DMS79 (cell line): ENCODE measurements around the gene DNAL1.

ENCODE experiments used
- DNase-seq: peaks from one replicate; lab custom pipeline; 2025; lab: John Stamatoyannopoulos, UW

The DNAL1 gene

DNA sequence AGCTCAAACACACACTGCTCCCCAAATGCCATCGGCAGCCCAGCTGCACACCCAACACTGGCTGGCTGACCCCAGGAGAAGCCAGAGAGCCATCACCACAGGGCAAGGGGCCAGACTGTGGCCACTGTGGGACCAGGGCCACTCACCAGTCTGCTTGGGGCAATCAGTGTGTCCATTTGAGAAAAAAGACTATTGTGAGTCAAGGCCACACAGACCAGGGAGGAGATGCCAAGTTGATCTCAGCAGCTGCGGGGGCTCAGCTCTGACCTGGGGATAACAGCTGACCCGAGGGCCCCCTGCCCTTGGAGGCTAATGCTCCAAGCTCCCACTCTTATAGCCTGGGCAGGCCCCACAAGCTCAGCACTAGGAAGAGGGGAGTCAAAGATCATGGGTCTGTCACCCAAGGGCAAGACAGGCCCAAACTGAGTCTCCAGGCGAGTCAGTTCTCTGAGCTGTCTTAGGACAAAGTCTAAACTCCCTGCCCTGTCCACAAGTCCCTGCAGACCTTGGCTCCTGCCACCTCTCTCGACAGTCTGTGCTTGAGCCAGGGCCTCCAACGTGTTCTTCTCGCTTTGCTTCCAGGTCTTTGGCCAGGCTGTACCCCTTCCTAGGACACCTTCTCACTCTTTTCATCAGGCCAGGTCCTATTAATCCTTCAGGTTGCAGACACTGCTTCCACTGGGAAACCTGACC, 99.5 kb downstream of the DNAL1 start:
- no peak for DNase-seq

DNA sequence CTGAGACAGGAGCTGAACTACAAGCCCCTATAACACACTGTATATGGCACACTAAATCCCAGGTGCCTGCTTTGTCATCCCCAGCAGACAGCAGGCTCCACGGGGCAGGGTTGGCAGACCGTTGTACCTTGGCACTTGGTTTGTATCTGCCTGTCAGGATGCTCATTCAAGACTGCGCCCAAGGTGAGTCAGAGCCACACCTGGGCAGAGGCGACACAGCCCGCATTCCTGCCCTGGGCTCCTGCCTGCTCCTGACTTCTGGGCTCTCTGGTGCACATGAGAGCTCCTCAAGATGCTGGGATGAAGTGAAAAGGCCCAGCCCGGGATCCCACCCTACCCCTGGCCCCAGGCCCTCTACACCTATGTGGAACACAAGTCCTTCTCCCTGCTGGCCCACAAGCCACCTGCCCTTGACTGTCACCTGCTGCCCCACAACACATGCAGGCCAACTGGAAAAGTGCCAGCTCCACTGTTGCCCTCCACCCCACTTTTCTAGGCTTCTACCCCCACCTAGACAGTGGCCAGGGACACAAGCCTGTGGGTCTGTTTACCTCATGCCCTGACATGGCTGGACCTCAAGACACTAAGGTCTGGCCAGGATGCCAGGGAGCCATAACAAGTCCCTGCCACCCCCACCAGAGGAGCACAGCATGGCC, 100.2 kb downstream of the DNAL1 start:
- DNase-seq = no peak

DNA sequence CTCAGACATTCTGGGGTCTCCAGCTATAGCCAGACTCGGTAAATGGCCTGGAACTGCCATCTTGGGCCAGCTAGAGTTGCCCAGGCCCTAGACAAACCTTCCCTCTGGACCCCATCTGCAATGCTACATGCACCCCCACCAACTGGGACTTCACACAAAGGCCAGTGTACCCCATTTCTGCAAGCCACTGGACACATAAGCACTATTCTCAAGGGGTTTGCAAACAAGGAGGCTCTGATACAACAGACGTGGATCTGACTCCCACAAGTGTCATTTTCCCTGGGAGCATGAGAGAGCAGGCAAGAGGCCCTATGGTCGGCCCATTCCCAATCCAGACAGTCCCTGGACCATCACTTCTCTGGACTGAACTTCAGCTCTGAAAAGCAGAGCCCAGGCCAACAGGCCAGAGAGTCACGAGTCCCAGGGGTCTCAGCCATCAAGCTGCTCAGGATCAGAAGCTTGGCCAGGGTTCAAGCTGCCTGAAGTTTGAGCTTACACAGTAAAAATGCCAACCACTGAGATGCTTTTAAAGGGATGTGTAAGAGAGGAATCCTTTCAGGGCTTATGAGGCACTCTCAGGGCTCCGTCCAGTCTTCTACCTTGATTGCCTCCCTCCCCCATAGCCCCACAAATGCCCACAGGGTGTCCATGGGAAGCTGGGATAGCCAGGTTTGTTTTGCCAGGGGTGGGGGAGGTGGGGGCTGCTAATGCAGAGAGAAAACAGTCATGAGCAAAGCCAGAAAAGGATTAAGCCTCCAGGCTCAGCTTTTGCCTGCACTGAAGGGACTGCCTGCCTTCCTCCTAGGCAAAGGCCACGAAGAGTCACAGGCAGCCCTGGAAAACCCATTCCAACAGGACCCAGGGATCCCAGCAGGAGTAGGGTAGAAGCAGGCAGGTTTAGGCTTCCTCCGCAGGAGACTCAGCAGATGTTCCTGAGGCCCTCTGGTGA, 101.1 kb downstream of the DNAL1 start:
- DNase-seq = no peak

GRCh38 chr14:73746520-73747378, 102.0 kb downstream of the DNAL1 start:
- no peak for DNase-seq

GRCh38 chr14:73747379-73748211, 102.8 kb downstream of the DNAL1 start:
- DNase-seq = no peak

- DNase-seq = no peak
Measured at GRCh38 chr14:73748858-73749357, 104.1 kb downstream of the DNAL1 start.

GRCh38 chr14:73749706-73750530, 105.1 kb downstream of the DNAL1 start:
- DNase-seq = no peak

DNA sequence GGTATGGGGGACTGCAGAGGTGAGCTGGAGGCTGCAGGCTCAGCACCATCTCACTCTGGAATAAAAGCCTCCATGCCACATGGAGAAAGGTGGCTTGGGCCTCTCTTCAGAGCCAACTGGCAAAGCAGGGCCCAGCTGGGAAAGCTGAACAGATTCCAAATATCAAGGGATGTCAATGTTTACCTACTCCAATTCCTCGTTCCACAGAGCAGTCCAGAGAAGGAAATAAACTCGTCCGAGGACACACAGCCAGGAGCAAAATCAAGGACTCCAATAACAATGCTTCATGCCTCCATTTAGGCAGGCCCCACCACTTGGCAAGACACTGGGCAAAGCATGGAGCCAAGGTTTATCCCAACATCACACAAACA, 105.7 kb downstream of the DNAL1 start:
- DNase-seq = no peak

DNA sequence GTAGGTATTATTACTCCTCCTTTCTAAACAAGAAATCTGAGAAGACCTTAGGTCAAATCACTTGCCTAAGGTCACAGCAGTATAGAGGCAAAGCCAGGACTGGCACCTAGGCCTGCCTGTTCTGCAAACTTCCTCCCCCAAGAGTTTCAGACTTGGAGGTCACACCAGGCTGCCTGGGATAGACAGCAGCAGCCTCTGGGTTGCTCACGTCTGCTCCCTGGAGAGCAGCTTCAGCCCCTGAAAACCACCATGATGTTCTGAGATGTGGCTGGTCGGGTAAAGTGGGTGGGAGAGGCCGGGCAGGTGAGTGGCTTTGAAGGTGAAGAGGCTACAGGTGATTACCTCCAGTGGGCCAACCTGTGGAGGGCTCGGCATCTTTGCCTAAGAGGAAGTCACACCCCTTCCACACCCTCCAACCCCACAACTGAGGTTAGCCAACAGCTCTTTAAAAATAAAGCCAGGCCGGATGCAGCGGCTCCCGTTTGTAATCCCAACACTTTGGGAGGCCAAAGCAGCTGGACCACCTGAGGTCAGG, 106.4 kb downstream of the DNAL1 start:
- DNase-seq = no peak

- DNase-seq = peak; percentile 74
Measured at GRCh38 chr14:73752297-73752992, 107.7 kb downstream of the DNAL1 start.
